Smooth muscle cell (in vitro differentiated cells): ENCODE results near the gene SPINK2. TPM values are rescaled to one million over a fixed set of nuclear protein-coding genes. Genes with fewer than 3 reads are reported as not detected.

Experiments
- DNase-seq: peaks from one replicate; lab custom pipeline; 2025; ENCODE audit not compliant: unreplicated experiment; lab: John Stamatoyannopoulos, UW
- H2AFZ ChIP-seq: fragments of 200-600 bp; sonication (generic); 2 replicates; pipeline ENCODE4 v1.6.0; 2016; ENCODE audit warnings: antibody characterized with exemption, low read depth, mild to moderate bottlenecking
- H3F3A ChIP-seq: fragments of 200-600 bp; sonication (generic); 2 replicates; pipeline ENCODE4 v1.6.0; 2017; ENCODE audit warnings: antibody characterized with exemption, low read depth
- H3K27ac ChIP-seq: fragments of 200-600 bp; sonication (generic); 2 replicates; pipeline ENCODE4 v1.5.1; 2016; ENCODE audit warnings: low read depth, mild to moderate bottlenecking
- H3K27me3 ChIP-seq: fragments of 200-600 bp; sonication (generic); 2 replicates; pipeline ENCODE4 v1.6.1; 2016; ENCODE audit warnings: low read depth, mild to moderate bottlenecking
- H3K36me3 ChIP-seq: fragments of 200-600 bp; sonication (generic); 2 replicates; pipeline ENCODE4 v1.5.1; 2016; ENCODE audit warnings: low read depth
- H3K4me1 ChIP-seq: fragments of 200-600 bp; sonication (generic); 2 replicates; pipeline ENCODE4 v1.5.1; 2016; ENCODE audit warnings: low read depth
- H3K4me2 ChIP-seq: fragments of 200-600 bp; sonication (generic); 2 replicates; pipeline ENCODE4 v1.6.0; 2016; ENCODE audit warnings: mild to moderate bottlenecking
- H3K4me3 ChIP-seq: fragments of 200-600 bp; sonication (generic); 2 replicates; pipeline ENCODE4 v1.5.1; 2016; ENCODE audit warnings: mild to moderate bottlenecking
- H3K79me2 ChIP-seq: fragments of 200-600 bp; sonication (generic); 2 replicates; pipeline ENCODE4 v1.6.0; 2016; ENCODE audit warnings: low read depth, mild to moderate bottlenecking
- H3K9ac ChIP-seq: fragments of 200-600 bp; sonication (generic); 2 replicates; pipeline ENCODE4 v1.6.0; 2016; ENCODE audit warnings: low read depth
- H3K9me3 ChIP-seq: fragments of 200-600 bp; sonication (generic); replicated peaks from 2 replicates; pipeline ENCODE4 v1.5.1; 2016; ENCODE audit warnings: low read depth
- H4K20me1 ChIP-seq: fragments of 200-600 bp; sonication (generic); 2 replicates; pipeline ENCODE4 v1.6.0; 2016; ENCODE audit warnings: low read depth
- CTCF ChIP-seq: fragments of 200-600 bp; sonication (generic); IDR thresholded peaks from 2 replicates; pipeline ENCODE4 v1.5.1; 2017; ENCODE audit warnings: borderline replicate concordance, mild to moderate bottlenecking, antibody characterized with exemption; ENCODE audit not compliant: insufficient read depth, poor library complexity, severe bottlenecking
- WGBS: methylation state at CpG from one replicate; pipeline ENCODE4 v1.1.7; 2016; ENCODE audit warnings: low lambda C conversion rate; 5-methylcytosine and 5-hydroxymethylcytosine counted together
- polyA plus RNA-seq: library from polyadenylated mRNA; unstranded; fragments of >200 nt; fragmentation: Nextera tagmentation; extraction: Ambion mirVana; gene quantifications from 2 replicates; pipeline ENCODE4 v1.2.1, GENCODE V29; 2016
- small RNA-seq: library from RNA; depleted of rRNA; stranded (forward); fragments of <200 nt; gene quantifications from one replicate; pipeline ENCODE3, GENCODE V24; 2014
- total RNA-seq: library from RNA; depleted of rRNA; stranded (reverse); fragments of >200 nt; gene quantifications from 2 replicates; pipeline ENCODE4 v1.2.3, GENCODE V29; 2014

The SPINK2 gene
- total and polyA plus RNA-seq, 2 experiments from 2014 or later = not detected

DNA sequence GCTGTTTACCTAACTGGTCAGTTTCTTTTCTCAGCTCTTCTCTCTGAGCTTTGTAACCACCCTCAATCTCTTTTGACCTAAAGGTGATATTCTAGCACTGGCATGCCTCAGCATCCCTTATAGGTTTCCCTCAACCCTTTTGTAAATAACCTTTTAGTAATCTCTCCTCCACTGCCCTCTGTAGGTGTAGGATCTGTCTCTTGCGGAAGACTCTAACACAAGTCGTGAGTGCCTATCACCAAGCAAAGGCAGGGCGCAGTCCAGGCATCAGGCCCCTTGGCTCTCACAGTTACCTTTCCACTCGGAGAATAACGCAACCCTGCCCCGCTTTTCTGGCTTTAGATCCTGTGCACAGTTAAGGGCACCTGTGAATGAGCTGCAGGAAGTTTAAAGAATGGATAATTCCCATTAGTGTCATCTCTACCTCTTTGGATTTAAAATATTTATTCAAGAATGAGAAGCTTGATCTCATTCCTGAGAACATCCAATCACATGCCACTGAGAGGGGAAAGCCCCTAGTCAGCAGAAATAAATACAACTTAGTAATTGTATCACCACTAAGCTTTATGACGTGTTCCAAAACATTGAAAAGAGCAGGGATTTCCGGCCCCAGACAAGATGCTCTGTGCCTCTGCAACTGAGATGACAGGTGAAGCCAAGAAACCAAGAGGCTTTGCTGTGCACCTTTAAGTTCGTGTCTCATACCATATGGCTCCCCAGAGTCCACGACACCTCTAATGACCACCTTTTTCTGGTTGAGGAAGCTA, 58.8 kb downstream of the SPINK2 start:
- H3K27ac ChIP-seq = no peak overlapping the region
- no peaks in the 10 kb centered on the region for H4K20me1 ChIP-seq
- no peak overlapping the region for H2AFZ ChIP-seq
- no peak for DNase-seq
- H3K9me3 ChIP-seq = no peaks in the 10 kb centered on the region
- H3K36me3 ChIP-seq = no peaks in the 10 kb centered on the region
- peaks cover 12% of the 10 kb centered on the region for H3K4me1 ChIP-seq
- 82% methylated on average over 10 of the region's 10 CpGs for WGBS
- H3K79me2 ChIP-seq = no peaks in the 10 kb centered on the region
- H3K4me2 ChIP-seq = no peak overlapping the region
- H3K9ac ChIP-seq = no peak overlapping the region
- H3K27me3 ChIP-seq = no peaks in the 10 kb centered on the region
- peaks cover 20% of the 10 kb centered on the region for H3F3A ChIP-seq
- H3K4me3 ChIP-seq = no peak overlapping the region
- TF ChIP-seq CTCF = no peak

GRCh38 chr4:56760183-56760582, 61.3 kb downstream of the SPINK2 start:
- H3F3A ChIP-seq = peaks cover 30% of the 10 kb centered on the region
- no peaks in the 10 kb centered on the region for H3K9me3 ChIP-seq
- H4K20me1 ChIP-seq = no peaks in the 10 kb centered on the region
- no peaks in the 10 kb centered on the region for H3K27me3 ChIP-seq
- H3K27ac ChIP-seq = no peak overlapping the region
- no peak for TF ChIP-seq CTCF
- H3K4me3 ChIP-seq = no peak overlapping the region
- WGBS = 41% methylated on average over 1 of the region's 1 CpG
- H3K9ac ChIP-seq = no peak overlapping the region
- H3K4me1 ChIP-seq = peaks cover 20% of the 10 kb centered on the region
- DNase-seq = no peak
- H3K36me3 ChIP-seq = no peaks in the 10 kb centered on the region
- H3K79me2 ChIP-seq = no peaks in the 10 kb centered on the region
- no peak overlapping the region for H3K4me2 ChIP-seq
- H2AFZ ChIP-seq = no peak overlapping the region

Small RNAs within 50 kb of the gene (small RNA-seq; reads per million reads assigned to genes)
- not detected for gene RF00017
- gene RF00019 = not detected
- not detected for gene RN7SL357P
- gene RN7SL492P = not detected

Other genes with a start within 250 kb of the SPINK2 start
- 86.9 and 142 TPM in 2 replicates for gene HOPX, start 140.4 kb downstream of the SPINK2 start, total RNA-seq
- gene HOPX, start 140.4 kb downstream of the SPINK2 start, polyA plus RNA-seq = 66.0 and 111 TPM in 2 replicates
- 53.8 and 61.0 TPM in 2 replicates for gene REST, start 86.2 kb upstream of the SPINK2 start, total RNA-seq
- 58.5 and 70.9 TPM in 2 replicates for gene REST, start 86.2 kb upstream of the SPINK2 start, polyA plus RNA-seq
- 11.7 and 13.1 TPM in 2 replicates for gene NOA1, start 155.9 kb upstream of the SPINK2 start, total RNA-seq
- 7.0 and 8.4 TPM in 2 replicates for gene NOA1, start 155.9 kb upstream of the SPINK2 start, polyA plus RNA-seq
- 111 and 161 TPM in 2 replicates for gene POLR2B, start 157.2 kb upstream of the SPINK2 start, total RNA-seq
- gene POLR2B, start 157.2 kb upstream of the SPINK2 start, polyA plus RNA-seq = 39.7 and 44.1 TPM in 2 replicates